ENCODE measurements around the gene ASXL1. TPM values are rescaled to one million over a fixed set of nuclear protein-coding genes. Genes with fewer than 3 reads are reported as not detected.

Gene ASXL1
- total RNA-seq, 4 donors from 2014 or later: 69.1 to 116 (median 102) TPM

- Histone ChIP-seq H3K27ac (no peak overlapping the region), H3K36me3 (no peaks in the 10 kb centered on the region), H3K4me3 (no peak overlapping the region), H3K27me3 (no peaks in the 10 kb centered on the region), H3K4me1 (peaks cover 10 to 19% of the 10 kb centered on the region in 2 donors), H3K9me3 (no peaks in the 10 kb centered on the region)
- TF ChIP-seq POLR2A (IDR thresholded peaks at IDR 0.05) (no peak), CTCF (IDR thresholded peaks at IDR 0.05) (no peak)
- intact Hi-C loops (cut with DNase I; ENCODE audit: low total_unique reads): no loop called here
- DNase-seq: no peak
These were observed 121.6 kb downstream of the ASXL1 start for GRCh38 chr20:32479697-32480171.

GRCh38 chr20:32480371-32481241, 122.5 kb downstream of the ASXL1 start:
- Histone ChIP-seq H3K36me3 (no peaks in the 10 kb centered on the region), H3K27ac (peak overlapping the region; percentile 76 to 78)
- intact Hi-C loops (cut with DNase I; ENCODE audit: low total_unique reads): no loop called here

GRCh38 chr20:32481311-32482142, 123.4 kb downstream of the ASXL1 start:
- Histone ChIP-seq H3K27me3 (no peaks in the 10 kb centered on the region), H3K9me3 (no peaks in the 10 kb centered on the region), H3K36me3 (no peaks in the 10 kb centered on the region), H3K4me3 (peak overlapping the region in 1 of 2 donors; percentile 68), H3K4me1 (peaks cover 3 to 5% of the 10 kb centered on the region in 2 donors), H3K27ac (peak overlapping the region; percentile 76 to 78)
- no peak for DNase-seq
- TF ChIP-seq POLR2A (IDR thresholded peaks at IDR 0.05) (no peak), CTCF (IDR thresholded peaks at IDR 0.05) (no peak)
- intact Hi-C loops (cut with DNase I; ENCODE audit: low total_unique reads): no loop called here

More at GRCh38 chr20:32480371-32481241, 122.5 kb downstream of the ASXL1 start:
- Histone ChIP-seq H3K4me3 (no peak overlapping the region), H3K27me3 (no peaks in the 10 kb centered on the region), H3K4me1 (peaks cover 10 to 12% of the 10 kb centered on the region in 2 donors), H3K9me3 (no peaks in the 10 kb centered on the region)
- no peak for TF ChIP-seq POLR2A (IDR thresholded peaks at IDR 0.05)
- TF ChIP-seq CTCF (IDR thresholded peaks at IDR 0.05): no peak
- DNase-seq: no peak

GRCh38 chr20:32482143-32482441, 124.0 kb downstream of the ASXL1 start:
- intact Hi-C loops (cut with DNase I; ENCODE audit: low total_unique reads): no loop called here
- no peaks in the 10 kb centered on the region for H3K27me3 ChIP-seq
- H3K27ac ChIP-seq: peak overlapping the region; percentile 76 to 78
- H3K4me3 ChIP-seq: peak overlapping the region; percentile 66 to 68
- H3K4me1 ChIP-seq: no peaks in the 10 kb centered on the region
- H3K9me3 ChIP-seq: no peaks in the 10 kb centered on the region
- H3K36me3 ChIP-seq: no peaks in the 10 kb centered on the region
- no peak for TF ChIP-seq POLR2A (IDR thresholded peaks at IDR 0.05)
- no peak for TF ChIP-seq CTCF (IDR thresholded peaks at IDR 0.05)
- no peak for DNase-seq
